ENCODE results near the gene TOM1L1. TPM values are rescaled to one million over a fixed set of nuclear protein-coding genes. Genes with fewer than 3 reads are reported as not detected.

TOM1L1 gene
- total and polyA plus RNA-seq, 2 donors (not counting 1 experiment from before 2014, with no cell fraction given) = 34.5 to 34.7 TPM

GRCh38 chr17:54876656-54877195 is 23.9 kb upstream of the TOM1L1 start:
- H3K4me3 ChIP-seq (replicated peaks in 1 of 4; ENCODE audit: control extremely low read depth in 1 of 4, insufficient read depth in 1 of 4, low read depth in 3 of 4, low read length in 4 of 4) = no peak overlapping the region
- no peaks in the 10 kb centered on the region for H3K4me1 ChIP-seq (ENCODE audit: control insufficient read depth, extremely low read depth, insufficient read depth, low read length)
- DNase-seq (ENCODE audit: low read depth in 2 of 2) = no peak
- H3K79me2 ChIP-seq (ENCODE audit: control insufficient read depth, insufficient read depth, low read length) = no peaks in the 10 kb centered on the region
- H2AFZ ChIP-seq (ENCODE audit: low read length) = no peak overlapping the region
- H3K27ac ChIP-seq (ENCODE audit: insufficient read depth, low read length) = no peak overlapping the region
- H3K4me2 ChIP-seq (ENCODE audit: extremely low read depth, insufficient read depth, low read length) = no peak overlapping the region
- H3K9me3 ChIP-seq (ENCODE audit: control insufficient read depth, insufficient read depth, low read depth, low read length) = no peaks in the 10 kb centered on the region
- no peaks in the 10 kb centered on the region for H3K36me3 ChIP-seq (ENCODE audit: control insufficient read depth, insufficient read depth, low read length)
- H3K9ac ChIP-seq (ENCODE audit: insufficient read depth, low read length) = no peak overlapping the region
- TF ChIP-seq EZH2 (IDR thresholded peaks at IDR 0.05; ENCODE audit: low read length, missing control alignments) = no peak
- TF ChIP-seq CTCF (conservative IDR thresholded peaks at IDR 0.05 in 1 of 2, IDR thresholded peaks at IDR 0.05 in 1 of 2; ENCODE audit: low read depth in 1 of 2, low read length in 2 of 2) = no peak
- H4K20me1 ChIP-seq (ENCODE audit: control insufficient read depth, extremely low read depth, insufficient read depth, low read length) = no peaks in the 10 kb centered on the region
- H3K27me3 ChIP-seq (ENCODE audit: control insufficient read depth, insufficient read depth, low read length) = no peaks in the 10 kb centered on the region

DNA sequence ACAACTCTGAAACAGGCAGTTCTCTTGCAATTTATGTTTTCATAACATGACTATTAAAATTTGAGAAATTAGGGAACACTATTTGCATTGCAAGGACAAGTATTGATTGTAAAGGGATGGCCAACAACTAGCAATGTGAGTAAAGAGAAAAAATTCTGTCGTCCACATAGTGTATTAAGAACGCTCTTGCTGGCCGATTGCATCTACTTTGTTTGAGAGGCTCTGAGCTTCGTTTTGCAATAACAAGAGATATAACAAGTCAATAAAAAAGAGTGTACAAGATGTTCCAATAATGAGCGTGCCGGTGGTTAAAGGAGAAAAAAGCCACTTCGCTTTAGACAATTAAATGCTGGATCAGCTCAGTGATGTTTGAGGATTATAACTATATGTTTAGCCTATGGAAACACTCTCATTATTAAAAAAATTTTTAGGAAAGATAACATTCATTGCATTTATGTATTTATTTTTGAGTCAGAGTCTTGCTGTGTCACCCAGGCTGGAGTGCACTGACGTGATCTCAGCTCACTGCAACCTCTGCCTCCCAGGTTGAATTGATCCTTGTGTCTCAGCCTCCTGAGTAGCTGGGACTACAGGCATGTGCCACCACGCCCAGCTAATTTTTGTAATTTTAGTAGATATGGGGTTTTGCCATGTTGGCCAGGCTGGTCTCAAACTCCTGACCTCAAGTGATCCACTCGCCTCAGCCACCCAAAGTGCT is 19.2 kb upstream of the TOM1L1 start:
- H3K9me3 ChIP-seq (ENCODE audit: control insufficient read depth, insufficient read depth, low read depth, low read length) = no peaks in the 10 kb centered on the region
- no peaks in the 10 kb centered on the region for H3K36me3 ChIP-seq (ENCODE audit: control insufficient read depth, insufficient read depth, low read length)
- H4K20me1 ChIP-seq (ENCODE audit: control insufficient read depth, extremely low read depth, insufficient read depth, low read length) = no peaks in the 10 kb centered on the region
- no peak for DNase-seq (ENCODE audit: low read depth in 2 of 2)
- no peaks in the 10 kb centered on the region for H3K27me3 ChIP-seq (ENCODE audit: control insufficient read depth, insufficient read depth, low read length)
- no peak overlapping the region for H2AFZ ChIP-seq (ENCODE audit: low read length)
- H3K4me3 ChIP-seq (replicated peaks in 1 of 4; ENCODE audit: control extremely low read depth in 1 of 4, insufficient read depth in 1 of 4, low read depth in 3 of 4, low read length in 4 of 4) = no peak overlapping the region
- no peak overlapping the region for H3K4me2 ChIP-seq (ENCODE audit: extremely low read depth, insufficient read depth, low read length)
- H3K9ac ChIP-seq (ENCODE audit: insufficient read depth, low read length) = no peak overlapping the region
- no peak overlapping the region for H3K27ac ChIP-seq (ENCODE audit: insufficient read depth, low read length)
- TF ChIP-seq CTCF (conservative IDR thresholded peaks at IDR 0.05 in 1 of 2, IDR thresholded peaks at IDR 0.05 in 1 of 2; ENCODE audit: low read depth in 1 of 2, low read length in 2 of 2) (no peak), EZH2 (IDR thresholded peaks at IDR 0.05; ENCODE audit: low read length, missing control alignments) (no peak)
- no peaks in the 10 kb centered on the region for H3K4me1 ChIP-seq (ENCODE audit: control insufficient read depth, extremely low read depth, insufficient read depth, low read length)
- H3K79me2 ChIP-seq (ENCODE audit: control insufficient read depth, insufficient read depth, low read length) = no peaks in the 10 kb centered on the region

DNA sequence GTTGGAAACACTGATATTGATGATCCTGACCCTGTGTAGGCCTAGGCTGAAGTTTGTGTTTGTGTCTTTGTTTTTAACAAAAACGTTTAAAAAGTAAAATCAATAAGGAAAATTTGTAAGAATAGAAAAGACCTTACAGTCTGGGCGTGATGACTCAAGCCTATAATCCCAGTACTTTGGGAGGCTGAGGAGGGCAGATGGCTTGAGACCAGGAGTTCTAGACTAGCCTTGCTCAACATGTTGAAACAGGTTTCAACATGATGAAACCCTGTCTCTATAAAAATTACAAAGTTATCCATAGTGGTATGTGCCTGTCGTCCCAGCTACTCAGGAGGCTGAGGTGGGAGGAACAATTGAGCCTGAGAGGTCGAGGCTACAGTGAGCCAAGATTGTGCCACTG is 18.3 kb upstream of the TOM1L1 start:
- Histone ChIP-seq H4K20me1 (ENCODE audit: control insufficient read depth, extremely low read depth, insufficient read depth, low read length) (no peaks in the 10 kb centered on the region), H3K4me2 (ENCODE audit: extremely low read depth, insufficient read depth, low read length) (no peak overlapping the region), H3K4me3 (replicated peaks in 1 of 4; ENCODE audit: control extremely low read depth in 1 of 4, insufficient read depth in 1 of 4, low read depth in 3 of 4, low read length in 4 of 4) (no peak overlapping the region), H3K79me2 (ENCODE audit: control insufficient read depth, insufficient read depth, low read length) (no peaks in the 10 kb centered on the region), H3K36me3 (ENCODE audit: control insufficient read depth, insufficient read depth, low read length) (no peaks in the 10 kb centered on the region), H3K4me1 (ENCODE audit: control insufficient read depth, extremely low read depth, insufficient read depth, low read length) (no peaks in the 10 kb centered on the region), H3K9ac (ENCODE audit: insufficient read depth, low read length) (no peak overlapping the region), H3K27ac (ENCODE audit: insufficient read depth, low read length) (no peak overlapping the region), H2AFZ (ENCODE audit: low read length) (no peak overlapping the region), H3K9me3 (ENCODE audit: control insufficient read depth, insufficient read depth, low read depth, low read length) (no peaks in the 10 kb centered on the region), H3K27me3 (ENCODE audit: control insufficient read depth, insufficient read depth, low read length) (no peaks in the 10 kb centered on the region)
- TF ChIP-seq CTCF (conservative IDR thresholded peaks at IDR 0.05 in 1 of 2, IDR thresholded peaks at IDR 0.05 in 1 of 2; ENCODE audit: low read depth in 1 of 2, low read length in 2 of 2) = no peak
- DNase-seq (ENCODE audit: low read depth in 2 of 2) = no peak
